Heart left ventricle (tissue), 16 donors: ENCODE data around the gene MRTFA. TPM values are rescaled to one million over a fixed set of nuclear protein-coding genes. Genes with fewer than 3 reads are reported as not detected.

Experiments used
- ATAC-seq, 4 donors: fragments of 200-7000 bp; cut with Tn5 transposase; one replicate each; pipeline ENCODE4 v1.9.1; 2020 to 2022; ENCODE audit warnings: moderate library complexity in 4 of 4, mild to moderate bottlenecking in 3 of 4, moderate number of reproducible peaks in 1 of 4
- DNase-seq, 5 donors: peaks; one replicate each; pipeline ENCODE4 v3.0.0-alpha.2; 2020
- H3K27ac ChIP-seq, 12 donors: fragments of 200-600 bp; sonication (generic) in 4 of 12; one replicate each; pipeline versions ENCODE4 v1.5.0 to v1.8.0; 2016 to 2022; ENCODE audit warnings: mild to moderate bottlenecking in 2 of 12
- H3K27me3 ChIP-seq, 9 donors: fragments of 200-600 bp; sonication (generic) in 2 of 9; one replicate each; pipeline versions ENCODE4 v1.5.1 to v1.8.0; 2016 to 2022; ENCODE audit warnings: mild to moderate bottlenecking in 3 of 9
- H3K36me3 ChIP-seq, 9 donors: fragments of 200-600 bp; sonication (generic) in 2 of 9; one replicate each; pipeline versions ENCODE4 v1.5.0 to v1.8.0; 2018 to 2022; ENCODE audit warnings: mild to moderate bottlenecking in 2 of 9
- H3K4me1 ChIP-seq, 12 donors: fragments of 200-600 bp; sonication (generic) in 4 of 12; one replicate each; pipeline versions ENCODE4 v1.5.0 to v1.8.0; 2016 to 2022; ENCODE audit warnings: mild to moderate bottlenecking in 3 of 12
- H3K4me3 ChIP-seq, 12 donors: fragments of 200-600 bp; sonication (generic) in 4 of 12; one replicate each; pipeline versions ENCODE4 v1.5.0 to v1.8.0; 2017 to 2022; ENCODE audit warnings: mild to moderate bottlenecking in 9 of 12, moderate library complexity in 4 of 12
- H3K9me3 ChIP-seq, 12 donors: fragments of 200-600 bp; sonication (generic) in 4 of 12; one replicate each; pipeline versions ENCODE4 v1.5.0 to v1.8.0; 2016 to 2022; ENCODE audit warnings: mild to moderate bottlenecking in 1 of 12
- POLR2A ChIP-seq, 2 donors: fragments of 450-650 bp; IDR thresholded peaks; one replicate each; pipeline ENCODE4 v1.6.1; 2017; ENCODE audit warnings: antibody characterized with exemption in 2 of 2, mild to moderate bottlenecking in 2 of 2, moderate library complexity in 2 of 2
- WGBS, 4 donors: extraction: QIAGEN DNeasy Blood & Tissue Kit in 2 of 4; methylation state at CpG; one replicate each; pipeline versions ENCODE4 v1.1.5 to v1.1.7; 2013 to 2018; 5-methylcytosine and 5-hydroxymethylcytosine counted together
- intact Hi-C, 10 donors: fragments of 100-400 bp; cut with DNase I; formaldehyde crosslinking; loops; one replicate each; pipeline versions ENCODE4 v1.11.1 to v1.14.2; 2022
- polyA plus RNA-seq, 2 donors: library from polyadenylated mRNA; stranded (reverse); fragments of 200-250 nt; gene quantifications; one replicate each; pipeline ENCODE4 v1.2.3, GENCODE V29; 2013
- total RNA-seq, 9 donors: library from RNA; depleted of rRNA in 2 of 9; stranded (reverse); fragments of >200 nt in 2 of 9; fragmentation: NEBNext Ultra II Directional in 3 of 9; extraction: Animal tissue kit (Norgen Biotek cat#: 25700) in 3 of 9; gene quantifications; one replicate each; pipeline versions ENCODE4 v1.1.0 to v1.2.4, GENCODE V29; 2016 to 2023
- TF ChIP-seq, protein P1 (sequence below), 12 donors: fragments of 200-600 bp; sonication (generic) in 4 of 12; IDR thresholded peaks; one replicate each; pipeline versions ENCODE4 v1.5.0 to v1.8.0; 2018 to 2022; ENCODE audit warnings: antibody characterized with exemption in 12 of 12, mild to moderate bottlenecking in 5 of 12
- donor health status: ischemic (EF 13 %, LVEDD 7.1; RV severe dilation, severe dysfunction).
- donor health status: healthy with polysubstance abuse.
- donor health status: DM: no; HTN: yes; CAD: no.
- donor health status: DM: no; HTN: no; CAD: no.
- donor health status: ischemic (EF 25% LVEDD 6.9; RV normal size, moderate dysfunction).
- donor health status: ischemic (EF 25% LVEDD 5.7; RV mildly dilated, moderate dysfunction).
- donor health status: healthy.
- donor health status: DM: yes; HTN: yes; CAD: no.
- donor health status: ischemic (EF 35%, LVEDD 5.7; RV mildly dilated, moderate dysfunction).
- donor health status: nonischemic (EF 11% LVEDD 7.7; RV severe dilation, severe dysfunction).
- donor health status: DM: yes; HTN: yes; CAD: no.
- donor health status: PGD.
- donor health status: ischemic (EF 29% LVEDD 5.4; RV normal size, mild dysfunction).
- donor health status: nonischemic (EF 23%, LVEDD 6.1; RV moderate dilation, normal function).

The MRTFA gene
- total and polyA plus RNA-seq, 11 donors: 14.0 to 52.6 (median 26.9) TPM

DNA sequence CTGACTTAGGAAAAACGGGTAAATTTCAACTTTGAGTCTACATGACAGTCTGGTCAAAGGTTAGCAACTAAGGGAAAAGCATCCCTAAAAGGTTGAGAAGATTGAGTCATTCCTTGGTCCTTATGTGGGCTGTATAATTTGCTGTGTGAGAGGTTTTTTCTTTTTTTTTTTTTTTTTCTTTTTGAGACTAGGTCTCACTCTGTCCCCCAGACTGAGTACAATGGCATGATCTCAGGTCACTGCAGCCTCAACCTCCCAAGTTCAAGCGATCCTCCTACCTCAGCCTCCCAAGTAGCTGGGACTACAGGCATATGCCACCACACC lies 101.4 kb downstream of the MRTFA start:
- TF ChIP-seq, protein P1, sequence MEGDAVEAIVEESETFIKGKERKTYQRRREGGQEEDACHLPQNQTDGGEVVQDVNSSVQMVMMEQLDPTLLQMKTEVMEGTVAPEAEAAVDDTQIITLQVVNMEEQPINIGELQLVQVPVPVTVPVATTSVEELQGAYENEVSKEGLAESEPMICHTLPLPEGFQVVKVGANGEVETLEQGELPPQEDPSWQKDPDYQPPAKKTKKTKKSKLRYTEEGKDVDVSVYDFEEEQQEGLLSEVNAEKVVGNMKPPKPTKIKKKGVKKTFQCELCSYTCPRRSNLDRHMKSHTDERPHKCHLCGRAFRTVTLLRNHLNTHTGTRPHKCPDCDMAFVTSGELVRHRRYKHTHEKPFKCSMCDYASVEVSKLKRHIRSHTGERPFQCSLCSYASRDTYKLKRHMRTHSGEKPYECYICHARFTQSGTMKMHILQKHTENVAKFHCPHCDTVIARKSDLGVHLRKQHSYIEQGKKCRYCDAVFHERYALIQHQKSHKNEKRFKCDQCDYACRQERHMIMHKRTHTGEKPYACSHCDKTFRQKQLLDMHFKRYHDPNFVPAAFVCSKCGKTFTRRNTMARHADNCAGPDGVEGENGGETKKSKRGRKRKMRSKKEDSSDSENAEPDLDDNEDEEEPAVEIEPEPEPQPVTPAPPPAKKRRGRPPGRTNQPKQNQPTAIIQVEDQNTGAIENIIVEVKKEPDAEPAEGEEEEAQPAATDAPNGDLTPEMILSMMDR (IDR thresholded peaks at IDR 0.05): no peak
- no peak for TF ChIP-seq POLR2A (IDR thresholded peaks at IDR 0.05)
- Histone ChIP-seq H3K36me3 (no peaks in the 10 kb centered on the region), H3K4me3 (no peak overlapping the region), H3K4me1 (peaks cover 0 to 54% (median 34%) of the 10 kb centered on the region in 12 donors), H3K27ac (peak overlapping the region in 6 of 12 donors; percentile 15 to 71 (median 44)), H3K27me3 (no peaks in the 10 kb centered on the region), H3K9me3 (no peaks in the 10 kb centered on the region)
- 63 to 82% (median 80%) methylated on average over 2 of the region's 2 CpGs for WGBS, 4 donors
- ATAC-seq: peak in 1 of 4 donors; percentile 16
- intact Hi-C loops: no loop called here
- DNase-seq: no peak

DNA sequence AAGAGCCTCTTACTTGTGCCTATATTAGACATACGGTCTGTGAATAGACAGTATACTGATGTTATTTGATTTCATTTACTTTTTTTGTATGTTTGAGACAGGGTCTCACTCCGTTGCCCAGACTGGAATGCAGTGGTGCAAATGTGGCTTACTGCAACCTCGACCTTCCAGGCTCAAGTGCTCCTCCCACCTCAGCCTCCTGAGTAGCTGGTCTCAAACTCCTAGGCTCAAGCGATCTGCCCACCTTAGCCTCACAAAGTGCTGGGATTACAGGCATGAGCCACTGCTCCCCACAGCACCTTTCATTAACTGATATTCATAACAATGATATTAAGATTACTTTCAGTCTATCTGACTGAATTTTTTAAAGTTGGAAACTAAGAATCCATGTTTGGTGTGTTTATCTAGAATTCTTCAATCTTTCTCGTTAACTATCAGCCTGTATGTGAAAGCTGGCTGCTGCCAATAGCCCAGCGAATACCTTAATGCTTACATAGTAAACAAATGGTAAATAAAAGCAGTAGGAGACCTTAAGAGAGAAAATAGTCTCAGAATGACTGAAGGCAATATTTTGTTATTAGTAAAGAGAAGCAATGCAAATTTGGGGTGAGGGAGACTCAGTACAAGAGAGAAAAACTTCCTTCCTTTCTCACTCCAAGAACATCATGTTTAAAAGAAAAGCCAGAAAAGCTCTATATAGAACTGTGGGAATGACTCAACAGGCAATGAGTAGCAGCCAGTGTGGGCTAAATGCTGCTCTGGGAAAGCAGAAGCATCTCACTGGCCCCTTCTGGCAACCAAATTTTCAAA lies 101.9 kb downstream of the MRTFA start:
- 53 to 69% (median 58%) methylated on average over 6 of the region's 6 CpGs for WGBS, 4 donors
- Histone ChIP-seq H3K36me3 (no peaks in the 10 kb centered on the region), H3K27ac (peak overlapping the region in 9 of 12 donors; percentile 19 to 71 (median 52)), H3K4me1 (peaks cover 0 to 58% (median 34%) of the 10 kb centered on the region in 12 donors), H3K4me3 (peak overlapping the region in 1 of 12 donors; percentile 51), H3K9me3 (no peaks in the 10 kb centered on the region), H3K27me3 (no peaks in the 10 kb centered on the region)
- ATAC-seq (peak in 3 of 4 donors; percentile 59 to 71 (median 60)), DNase-seq (no peak)
- TF ChIP-seq, protein P1 (IDR thresholded peaks at IDR 0.05): no peak
- TF ChIP-seq POLR2A (IDR thresholded peaks at IDR 0.05): no peak
- intact Hi-C loops: loop anchor here in 1 of 10 donors (5.0 kb wide), 1 partner anchor 108 kb away; no protein-coding TSS in a partner anchor

DNA sequence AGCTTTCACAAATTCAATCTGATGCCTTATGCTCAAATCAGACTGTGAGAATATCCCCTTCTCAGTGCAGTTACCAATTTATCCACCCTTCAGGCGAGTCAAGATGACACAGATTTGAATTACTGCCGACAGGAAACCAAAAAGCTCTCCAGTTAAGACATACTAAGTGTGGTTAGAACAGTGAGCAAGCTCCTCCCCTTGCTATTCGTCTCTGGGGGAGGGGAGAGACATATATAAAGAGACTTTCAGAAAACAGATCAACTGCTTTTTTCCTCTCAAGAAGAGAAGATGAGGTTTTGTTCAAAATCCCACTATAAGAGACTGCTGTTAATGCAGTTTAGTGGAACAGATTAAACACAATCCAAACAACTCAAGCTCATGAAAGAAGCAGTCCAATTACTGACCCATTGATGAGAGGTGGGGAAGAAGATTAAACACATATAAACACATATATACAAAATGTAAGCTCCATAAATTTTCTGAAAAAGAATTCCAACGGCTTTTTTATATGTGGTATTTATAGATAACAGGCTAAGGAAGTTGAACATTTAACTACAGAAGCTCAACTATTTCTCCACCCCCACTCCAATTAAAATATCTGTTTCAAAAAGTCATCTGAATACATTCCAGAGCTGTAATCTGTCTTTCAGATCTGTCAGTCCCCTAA lies 102.7 kb downstream of the MRTFA start:
- WGBS, 4 donors: 4 to 8% (median 6%) methylated on average over 4 of the region's 4 CpGs
- DNase-seq (no peak), ATAC-seq (peak in 3 of 4 donors; percentile 67 to 81 (median 69))
- Histone ChIP-seq H3K27ac (peak overlapping the region in 10 of 12 donors; percentile 19 to 71 (median 51)), H3K36me3 (no peaks in the 10 kb centered on the region), H3K4me1 (peaks cover 0 to 53% (median 34%) of the 10 kb centered on the region in 12 donors), H3K9me3 (no peaks in the 10 kb centered on the region), H3K4me3 (peak overlapping the region in 11 of 12 donors; percentile 13 to 51 (median 39)), H3K27me3 (no peaks in the 10 kb centered on the region)
- peak in 1 of 2 donors; percentile 12 for TF ChIP-seq POLR2A (IDR thresholded peaks at IDR 0.05)
- TF ChIP-seq, protein P1 (IDR thresholded peaks at IDR 0.05): no peak
- intact Hi-C loops: loop anchor here in 1 of 10 donors (5.0 kb wide), 1 partner anchor 108 kb away; no protein-coding TSS in a partner anchor
